ENCODE measurements around the gene CHAD. TPM values are rescaled to one million over a fixed set of nuclear protein-coding genes. Genes with fewer than 3 reads are reported as not detected.

Gene CHAD
- polyA plus RNA-seq, 1 donor (not counting 4 experiments of a cell fraction or from before 2014, with no cell fraction given): not detected

DNA sequence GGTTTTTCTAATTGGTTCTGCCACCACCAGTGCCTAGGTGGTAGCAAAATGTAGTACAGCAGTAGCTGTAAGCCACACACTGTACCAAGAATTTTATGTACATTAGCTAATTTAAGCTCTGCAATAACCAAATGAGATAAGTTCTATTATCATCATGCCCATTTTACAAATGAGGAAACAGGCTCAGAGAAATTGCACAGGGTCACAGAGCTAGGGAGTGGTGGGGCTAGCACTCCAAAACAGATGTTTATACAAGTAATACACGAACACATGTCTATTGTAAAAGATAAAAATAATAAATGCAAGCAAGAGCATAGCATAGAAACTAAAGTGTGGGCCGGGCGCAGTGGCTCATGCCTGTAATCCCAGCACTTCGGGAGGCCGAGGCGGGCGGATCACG, 23.5 kb upstream of the CHAD start:
- Histone ChIP-seq H3K4me2 (ENCODE audit: control insufficient read depth, extremely low read depth, insufficient read depth, low read depth, low read length) (no peak overlapping the region), H3K36me3 (ENCODE audit: control insufficient read depth in 2 of 2, extremely low read depth in 1 of 2, insufficient read depth in 2 of 2, low read length in 2 of 2) (no peaks in the 10 kb centered on the region), H3K9ac (ENCODE audit: control insufficient read depth, extremely low read depth, insufficient read depth, low read length) (no peak overlapping the region), H3K4me3 (ENCODE audit: control insufficient read depth in 2 of 3, extremely low read depth in 1 of 3, insufficient read depth in 2 of 3, low read depth in 1 of 3, low read length in 3 of 3) (no peak overlapping the region), H2AFZ (ENCODE audit: control insufficient read depth, low read length) (no peak overlapping the region), H3K27ac (ENCODE audit: control insufficient read depth, insufficient read depth, low read length) (no peak overlapping the region), H3K79me2 (ENCODE audit: control insufficient read depth, insufficient read depth, low read length) (no peaks in the 10 kb centered on the region), H3K27me3 (ENCODE audit: control insufficient read depth, extremely low read depth, insufficient read depth, low read length) (no peaks in the 10 kb centered on the region), H3K4me1 (ENCODE audit: control insufficient read depth, extremely low read depth, insufficient read depth, low read length) (peaks cover 14% of the 10 kb centered on the region), H3K9me1 (ENCODE audit: control insufficient read depth, extremely low read depth, insufficient read depth, low read length) (no peaks in the 10 kb centered on the region), H3K9me3 (ENCODE audit: control insufficient read depth, low read depth, low read length) (no peaks in the 10 kb centered on the region), H4K20me1 (ENCODE audit: control insufficient read depth, extremely low read depth, insufficient read depth, low read length) (no peaks in the 10 kb centered on the region)
- no peak for TF ChIP-seq EZH2 (IDR thresholded peaks at IDR 0.05; ENCODE audit: low read length)
- TF ChIP-seq, protein P1, sequence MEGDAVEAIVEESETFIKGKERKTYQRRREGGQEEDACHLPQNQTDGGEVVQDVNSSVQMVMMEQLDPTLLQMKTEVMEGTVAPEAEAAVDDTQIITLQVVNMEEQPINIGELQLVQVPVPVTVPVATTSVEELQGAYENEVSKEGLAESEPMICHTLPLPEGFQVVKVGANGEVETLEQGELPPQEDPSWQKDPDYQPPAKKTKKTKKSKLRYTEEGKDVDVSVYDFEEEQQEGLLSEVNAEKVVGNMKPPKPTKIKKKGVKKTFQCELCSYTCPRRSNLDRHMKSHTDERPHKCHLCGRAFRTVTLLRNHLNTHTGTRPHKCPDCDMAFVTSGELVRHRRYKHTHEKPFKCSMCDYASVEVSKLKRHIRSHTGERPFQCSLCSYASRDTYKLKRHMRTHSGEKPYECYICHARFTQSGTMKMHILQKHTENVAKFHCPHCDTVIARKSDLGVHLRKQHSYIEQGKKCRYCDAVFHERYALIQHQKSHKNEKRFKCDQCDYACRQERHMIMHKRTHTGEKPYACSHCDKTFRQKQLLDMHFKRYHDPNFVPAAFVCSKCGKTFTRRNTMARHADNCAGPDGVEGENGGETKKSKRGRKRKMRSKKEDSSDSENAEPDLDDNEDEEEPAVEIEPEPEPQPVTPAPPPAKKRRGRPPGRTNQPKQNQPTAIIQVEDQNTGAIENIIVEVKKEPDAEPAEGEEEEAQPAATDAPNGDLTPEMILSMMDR (optimal IDR thresholded peaks at IDR 0.05 in 1 of 3, IDR thresholded peaks at IDR 0.05 in 1 of 3, conservative IDR thresholded peaks at IDR 0.05 in 1 of 3; ENCODE audit: extremely low read depth in 1 of 3, insufficient read depth in 2 of 3, low read length in 3 of 3): no peak
- FAIRE-seq (no peak), DNase-seq (ENCODE audit: low read depth, low spot score) (no peak)
- dilution Hi-C loops (cut with MboI; ENCODE audit: extremely low pct_ligation_motif_present, low sequenced_read_pairs): no loop called here

DNA sequence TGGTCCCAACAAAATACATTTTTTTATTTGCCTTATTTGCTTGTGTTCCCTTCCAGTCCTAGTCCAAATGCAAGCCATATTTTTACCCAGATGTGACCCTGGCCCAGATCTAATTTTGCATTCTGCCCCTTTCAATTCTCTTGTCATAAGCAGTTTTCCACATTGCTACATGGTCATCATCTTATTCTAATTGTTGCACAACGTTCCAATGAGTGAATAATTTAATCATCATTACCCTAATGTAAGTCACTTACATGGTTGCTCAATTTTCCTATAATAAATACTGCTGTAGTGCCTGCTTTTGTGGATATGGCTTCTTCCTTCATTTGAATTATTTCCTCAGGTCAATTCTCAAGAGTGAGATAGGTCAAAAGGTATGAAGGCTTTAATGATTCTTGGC, 22.8 kb upstream of the CHAD start:
- no peak overlapping the region for H2AFZ ChIP-seq (ENCODE audit: control insufficient read depth, low read length)
- H3K4me3 ChIP-seq (ENCODE audit: control insufficient read depth in 2 of 3, extremely low read depth in 1 of 3, insufficient read depth in 2 of 3, low read depth in 1 of 3, low read length in 3 of 3): no peak overlapping the region
- no peak overlapping the region for H3K9ac ChIP-seq (ENCODE audit: control insufficient read depth, extremely low read depth, insufficient read depth, low read length)
- DNase-seq (ENCODE audit: low read depth, low spot score) (no peak), FAIRE-seq (no peak)
- peaks cover 18% of the 10 kb centered on the region for H3K4me1 ChIP-seq (ENCODE audit: control insufficient read depth, extremely low read depth, insufficient read depth, low read length)
- H4K20me1 ChIP-seq (ENCODE audit: control insufficient read depth, extremely low read depth, insufficient read depth, low read length): no peaks in the 10 kb centered on the region
- no peak overlapping the region for H3K4me2 ChIP-seq (ENCODE audit: control insufficient read depth, extremely low read depth, insufficient read depth, low read depth, low read length)
- no peaks in the 10 kb centered on the region for H3K9me3 ChIP-seq (ENCODE audit: control insufficient read depth, low read depth, low read length)
- no peaks in the 10 kb centered on the region for H3K36me3 ChIP-seq (ENCODE audit: control insufficient read depth in 2 of 2, extremely low read depth in 1 of 2, insufficient read depth in 2 of 2, low read length in 2 of 2)
- H3K79me2 ChIP-seq (ENCODE audit: control insufficient read depth, insufficient read depth, low read length): no peaks in the 10 kb centered on the region
- H3K27me3 ChIP-seq (ENCODE audit: control insufficient read depth, extremely low read depth, insufficient read depth, low read length): no peaks in the 10 kb centered on the region
- dilution Hi-C loops (cut with MboI; ENCODE audit: extremely low pct_ligation_motif_present, low sequenced_read_pairs): no loop called here
- no peak overlapping the region for H3K27ac ChIP-seq (ENCODE audit: control insufficient read depth, insufficient read depth, low read length)
- TF ChIP-seq, protein P1 (optimal IDR thresholded peaks at IDR 0.05 in 1 of 3, IDR thresholded peaks at IDR 0.05 in 1 of 3, conservative IDR thresholded peaks at IDR 0.05 in 1 of 3; ENCODE audit: extremely low read depth in 1 of 3, insufficient read depth in 2 of 3, low read length in 3 of 3): no peak
- no peak for TF ChIP-seq EZH2 (IDR thresholded peaks at IDR 0.05; ENCODE audit: low read length)
- H3K9me1 ChIP-seq (ENCODE audit: control insufficient read depth, extremely low read depth, insufficient read depth, low read length): no peaks in the 10 kb centered on the region

Measured in keratinocyte (primary cell).